ENCODE results near the gene CDYL2.
"Not testable (repeated sequence)": the region's sequence is repeated elsewhere in the genome, so short reads cannot be mapped to it uniquely, and the experiment has no call there.

The CDYL2 gene

DNA sequence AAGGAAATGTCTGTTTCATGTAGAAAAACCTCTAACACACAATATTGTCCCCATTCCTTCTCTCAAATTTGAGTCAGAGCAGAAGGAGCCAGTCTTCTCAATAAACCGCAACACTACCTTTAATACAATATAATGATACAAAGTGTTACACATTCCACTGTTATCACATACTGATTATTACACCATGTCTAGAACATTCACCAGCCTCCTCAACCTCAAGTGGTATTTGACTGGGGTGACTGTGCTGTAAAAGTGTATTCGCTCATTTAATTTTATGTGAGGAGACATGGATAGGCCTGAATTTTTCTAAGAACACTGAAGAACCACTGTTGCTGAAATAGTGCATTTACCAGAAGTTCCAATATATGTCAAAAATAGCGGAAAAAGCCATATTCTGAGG lies 10.3 kb downstream of the CDYL2 start:
- H3K36me3 ChIP-seq (ENCODE audit: control insufficient read depth in 1 of 2, insufficient read depth in 2 of 2, low read length in 2 of 2) = no peaks in the 10 kb centered on the region
- no peak overlapping the region for H3K9ac ChIP-seq (ENCODE audit: low read depth in 1 of 2, low read length in 2 of 2)
- H3K27me3 ChIP-seq (ENCODE audit: control insufficient read depth in 1 of 2, insufficient read depth in 2 of 2, low read length in 2 of 2) = no peaks in the 10 kb centered on the region
- H3K4me3 ChIP-seq (ENCODE audit: low read depth in 1 of 2, low read length in 2 of 2) = no peak overlapping the region
- no peaks in the 10 kb centered on the region for H3K9me3 ChIP-seq (ENCODE audit: control insufficient read depth in 1 of 2, low read length in 2 of 2)
- H3K4me1 ChIP-seq (ENCODE audit: control insufficient read depth in 1 of 2, insufficient read depth in 2 of 2, low read length in 2 of 2) = no peaks in the 10 kb centered on the region
- H3K27ac ChIP-seq (ENCODE audit: low read depth, low read length) = no peak overlapping the region

DNA sequence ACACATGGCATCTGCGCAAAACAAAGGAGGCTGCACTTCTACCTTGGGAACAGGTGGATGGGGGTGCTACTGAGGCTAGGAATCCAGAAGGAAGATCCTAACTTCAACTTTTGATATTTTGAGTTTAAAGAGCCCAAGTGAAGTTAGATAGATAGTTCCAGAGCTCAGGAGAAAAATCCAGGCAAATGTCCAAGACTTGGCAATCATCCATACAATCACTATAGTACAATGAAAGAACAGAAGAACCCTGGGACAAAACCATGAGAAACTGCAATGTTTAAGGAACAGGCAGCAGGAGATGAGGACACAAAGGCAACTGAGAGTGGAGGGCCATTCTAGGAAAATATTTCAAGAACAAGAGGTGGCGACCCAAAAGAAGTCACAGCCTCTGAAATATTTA lies 12.4 kb downstream of the CDYL2 start:
- no peak overlapping the region for H3K27ac ChIP-seq (ENCODE audit: low read depth, low read length)
- no peaks in the 10 kb centered on the region for H3K9me3 ChIP-seq (ENCODE audit: control insufficient read depth in 1 of 2, low read length in 2 of 2)
- no peaks in the 10 kb centered on the region for H3K36me3 ChIP-seq (ENCODE audit: control insufficient read depth in 1 of 2, insufficient read depth in 2 of 2, low read length in 2 of 2)
- H3K9ac ChIP-seq (ENCODE audit: low read depth in 1 of 2, low read length in 2 of 2) = no peak overlapping the region
- no peak overlapping the region for H3K4me3 ChIP-seq (ENCODE audit: low read depth in 1 of 2, low read length in 2 of 2)
- no peaks in the 10 kb centered on the region for H3K4me1 ChIP-seq (ENCODE audit: control insufficient read depth in 1 of 2, insufficient read depth in 2 of 2, low read length in 2 of 2)
- H3K27me3 ChIP-seq (ENCODE audit: control insufficient read depth in 1 of 2, insufficient read depth in 2 of 2, low read length in 2 of 2) = no peaks in the 10 kb centered on the region

DNA sequence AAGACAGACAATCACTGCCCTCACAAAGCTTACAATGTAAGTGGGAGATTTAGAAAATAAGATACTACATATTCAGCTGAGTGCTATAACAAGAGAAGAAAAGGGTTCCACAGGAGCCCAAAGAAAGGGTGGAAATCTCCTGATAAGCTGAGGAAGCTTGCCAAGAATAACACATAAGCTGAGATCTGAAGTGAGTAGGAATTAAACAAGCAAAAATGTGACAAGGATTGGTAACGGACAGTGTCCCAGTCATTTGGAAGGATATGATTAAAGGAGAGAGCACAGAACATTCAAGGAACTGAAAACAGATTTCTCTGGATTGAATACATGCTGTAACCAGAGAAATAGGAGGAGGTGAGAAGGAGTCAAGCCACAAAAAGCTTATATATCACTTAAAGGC lies 13.0 kb downstream of the CDYL2 start:
- Histone ChIP-seq H3K4me3 (ENCODE audit: low read depth in 1 of 2, low read length in 2 of 2) (no peak overlapping the region), H3K27me3 (ENCODE audit: control insufficient read depth in 1 of 2, insufficient read depth in 2 of 2, low read length in 2 of 2) (no peaks in the 10 kb centered on the region), H3K27ac (ENCODE audit: low read depth, low read length) (no peak overlapping the region), H3K9ac (ENCODE audit: low read depth in 1 of 2, low read length in 2 of 2) (no peak overlapping the region), H3K4me1 (ENCODE audit: control insufficient read depth in 1 of 2, insufficient read depth in 2 of 2, low read length in 2 of 2) (no peaks in the 10 kb centered on the region), H3K9me3 (ENCODE audit: control insufficient read depth in 1 of 2, low read length in 2 of 2) (no peaks in the 10 kb centered on the region), H3K36me3 (ENCODE audit: control insufficient read depth in 1 of 2, insufficient read depth in 2 of 2, low read length in 2 of 2) (no peaks in the 10 kb centered on the region)

DNA sequence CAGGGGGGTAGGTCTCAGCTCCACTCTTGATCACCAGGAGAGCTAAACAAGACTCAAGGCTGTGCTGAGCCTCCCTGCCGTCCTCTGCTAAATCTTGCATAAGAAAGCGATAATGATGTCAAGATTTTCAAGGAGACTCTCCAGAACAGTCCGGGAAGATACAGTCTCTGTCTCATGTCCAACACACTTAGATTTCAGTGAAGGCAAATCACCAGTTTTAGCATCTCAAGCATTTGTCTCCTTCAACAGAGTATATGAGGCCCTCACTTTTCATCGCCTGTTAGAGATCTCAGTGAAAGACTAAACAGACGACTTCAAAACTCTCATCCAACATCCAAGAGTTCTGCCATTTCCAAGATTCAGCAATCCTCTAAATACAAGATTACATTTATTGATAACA lies 13.6 kb downstream of the CDYL2 start:
- no peak overlapping the region for H3K27ac ChIP-seq (ENCODE audit: low read depth, low read length)
- no peaks in the 10 kb centered on the region for H3K9me3 ChIP-seq (ENCODE audit: control insufficient read depth in 1 of 2, low read length in 2 of 2)
- H3K9ac ChIP-seq (ENCODE audit: low read depth in 1 of 2, low read length in 2 of 2) = no peak overlapping the region
- H3K36me3 ChIP-seq (ENCODE audit: control insufficient read depth in 1 of 2, insufficient read depth in 2 of 2, low read length in 2 of 2) = no peaks in the 10 kb centered on the region
- H3K27me3 ChIP-seq (ENCODE audit: control insufficient read depth in 1 of 2, insufficient read depth in 2 of 2, low read length in 2 of 2) = no peaks in the 10 kb centered on the region
- no peak overlapping the region for H3K4me3 ChIP-seq (ENCODE audit: low read depth in 1 of 2, low read length in 2 of 2)
- no peaks in the 10 kb centered on the region for H3K4me1 ChIP-seq (ENCODE audit: control insufficient read depth in 1 of 2, insufficient read depth in 2 of 2, low read length in 2 of 2)

DNA sequence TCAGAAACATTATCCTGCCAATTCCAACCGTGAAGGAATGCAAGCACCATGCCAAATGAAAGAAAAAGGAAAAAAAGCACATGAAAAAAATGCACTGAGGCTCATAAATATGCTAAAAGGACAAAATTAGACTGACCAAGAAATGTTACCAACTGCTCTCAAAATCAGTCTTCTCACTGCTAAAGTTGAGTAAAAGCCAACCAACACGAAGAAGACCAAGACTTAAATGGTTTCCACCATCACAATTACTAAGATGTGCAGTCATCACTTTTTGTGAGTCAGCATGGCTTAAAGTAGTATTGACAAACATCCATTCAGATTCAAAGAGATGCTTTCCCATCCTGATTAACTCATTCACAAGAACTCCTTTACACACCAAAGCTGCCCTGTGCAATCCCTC lies 16.4 kb downstream of the CDYL2 start:
- H3K4me1 ChIP-seq (ENCODE audit: control insufficient read depth in 1 of 2, insufficient read depth in 2 of 2, low read length in 2 of 2) = no peaks in the 10 kb centered on the region
- no peak overlapping the region for H3K4me3 ChIP-seq (ENCODE audit: low read depth in 1 of 2, low read length in 2 of 2)
- no peak overlapping the region for H3K27ac ChIP-seq (ENCODE audit: low read depth, low read length)
- peaks cover 4 to 8% of the 10 kb centered on the region in 2 donors for H3K9me3 ChIP-seq (ENCODE audit: control insufficient read depth in 1 of 2, low read length in 2 of 2)
- no peaks in the 10 kb centered on the region for H3K27me3 ChIP-seq (ENCODE audit: control insufficient read depth in 1 of 2, insufficient read depth in 2 of 2, low read length in 2 of 2)
- H3K9ac ChIP-seq (ENCODE audit: low read depth in 1 of 2, low read length in 2 of 2) = no peak overlapping the region
- H3K36me3 ChIP-seq (ENCODE audit: control insufficient read depth in 1 of 2, insufficient read depth in 2 of 2, low read length in 2 of 2) = no peaks in the 10 kb centered on the region

DNA sequence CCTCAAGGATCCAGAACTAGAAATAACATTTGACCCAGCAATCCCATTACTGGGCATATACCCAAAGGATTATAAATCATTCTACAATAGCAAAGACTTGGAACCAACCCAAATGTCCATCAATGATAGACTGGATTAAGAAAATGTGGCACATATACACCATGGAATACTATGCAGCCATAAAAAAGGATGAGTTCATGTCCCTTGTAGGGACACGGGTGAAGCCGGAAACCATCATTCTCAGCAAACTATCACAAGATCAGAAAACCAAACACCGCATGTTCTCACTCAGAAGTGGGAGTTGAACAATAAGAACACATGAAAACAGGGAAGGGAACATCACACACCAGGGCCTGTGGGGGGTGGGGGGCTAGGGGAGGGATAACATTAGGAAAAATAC lies 17.8 kb downstream of the CDYL2 start:
- not testable (repeated sequence) for H3K27ac ChIP-seq (ENCODE audit: low read depth, low read length); H3K27me3 ChIP-seq (ENCODE audit: control insufficient read depth in 1 of 2, insufficient read depth in 2 of 2, low read length in 2 of 2); H3K4me3 ChIP-seq (ENCODE audit: low read depth in 1 of 2, low read length in 2 of 2); H3K9ac ChIP-seq (ENCODE audit: low read depth in 1 of 2, low read length in 2 of 2); H3K4me1 ChIP-seq (ENCODE audit: control insufficient read depth in 1 of 2, insufficient read depth in 2 of 2, low read length in 2 of 2); H3K36me3 ChIP-seq (ENCODE audit: control insufficient read depth in 1 of 2, insufficient read depth in 2 of 2, low read length in 2 of 2)
- peaks cover 4 to 13% of the 10 kb centered on the region in 2 donors for H3K9me3 ChIP-seq (ENCODE audit: control insufficient read depth in 1 of 2, low read length in 2 of 2)

DNA sequence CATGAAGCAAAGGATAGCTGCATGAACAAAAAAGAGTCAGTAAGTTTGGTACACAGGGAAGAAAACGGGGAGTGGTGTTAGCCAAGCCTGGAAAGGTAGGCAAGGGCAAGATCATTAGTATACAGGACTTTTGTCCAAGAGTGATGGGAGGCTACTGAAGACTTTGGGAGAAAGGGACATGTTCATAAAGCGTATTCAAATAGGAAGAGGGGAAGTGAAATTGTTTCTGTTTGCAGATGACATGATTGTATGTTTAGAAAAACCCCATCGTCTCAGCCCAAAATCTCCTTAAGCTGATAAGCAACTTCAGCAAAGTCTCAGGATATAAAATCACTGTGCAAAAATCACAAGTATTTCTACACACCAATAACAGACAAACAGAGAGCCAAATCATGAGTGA lies 19.4 kb downstream of the CDYL2 start:
- Histone ChIP-seq H3K36me3 (ENCODE audit: control insufficient read depth in 1 of 2, insufficient read depth in 2 of 2, low read length in 2 of 2) (no peaks in the 10 kb centered on the region), H3K9me3 (ENCODE audit: control insufficient read depth in 1 of 2, low read length in 2 of 2) (peaks cover 4 to 16% of the 10 kb centered on the region in 2 donors), H3K4me1 (ENCODE audit: control insufficient read depth in 1 of 2, insufficient read depth in 2 of 2, low read length in 2 of 2) (no peaks in the 10 kb centered on the region), H3K9ac (ENCODE audit: low read depth in 1 of 2, low read length in 2 of 2) (no peak overlapping the region), H3K27ac (ENCODE audit: low read depth, low read length) (no peak overlapping the region), H3K27me3 (ENCODE audit: control insufficient read depth in 1 of 2, insufficient read depth in 2 of 2, low read length in 2 of 2) (no peaks in the 10 kb centered on the region), H3K4me3 (ENCODE audit: low read depth in 1 of 2, low read length in 2 of 2) (no peak overlapping the region)

DNA sequence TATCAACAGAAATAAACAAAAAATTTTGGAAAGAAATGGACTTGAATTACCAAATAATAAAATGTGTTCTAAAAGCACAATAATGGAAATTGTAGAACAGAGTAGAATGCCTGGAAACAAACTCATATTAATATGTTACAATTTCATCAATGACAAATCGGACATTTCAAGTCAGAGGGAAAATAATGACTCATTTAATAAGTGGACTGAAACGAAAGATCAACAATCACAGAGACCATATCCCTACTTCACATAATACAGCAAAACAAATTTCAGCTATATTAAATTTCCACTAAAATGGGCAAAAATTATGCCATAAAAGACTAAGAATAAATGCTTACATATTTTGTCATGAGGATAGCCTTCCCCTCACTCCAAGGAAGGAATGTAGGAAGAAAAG lies 25.7 kb downstream of the CDYL2 start:
- H3K9me3 ChIP-seq (ENCODE audit: control insufficient read depth in 1 of 2, low read length in 2 of 2) = peaks cover 0 to 15% of the 10 kb centered on the region in 2 donors
- no peak overlapping the region for H3K4me3 ChIP-seq (ENCODE audit: low read depth in 1 of 2, low read length in 2 of 2)
- no peak overlapping the region for H3K9ac ChIP-seq (ENCODE audit: low read depth in 1 of 2, low read length in 2 of 2)
- no peak overlapping the region for H3K27ac ChIP-seq (ENCODE audit: low read depth, low read length)
- no peaks in the 10 kb centered on the region for H3K4me1 ChIP-seq (ENCODE audit: control insufficient read depth in 1 of 2, insufficient read depth in 2 of 2, low read length in 2 of 2)
- H3K36me3 ChIP-seq (ENCODE audit: control insufficient read depth in 1 of 2, insufficient read depth in 2 of 2, low read length in 2 of 2) = no peaks in the 10 kb centered on the region
- no peaks in the 10 kb centered on the region for H3K27me3 ChIP-seq (ENCODE audit: control insufficient read depth in 1 of 2, insufficient read depth in 2 of 2, low read length in 2 of 2)

DNA sequence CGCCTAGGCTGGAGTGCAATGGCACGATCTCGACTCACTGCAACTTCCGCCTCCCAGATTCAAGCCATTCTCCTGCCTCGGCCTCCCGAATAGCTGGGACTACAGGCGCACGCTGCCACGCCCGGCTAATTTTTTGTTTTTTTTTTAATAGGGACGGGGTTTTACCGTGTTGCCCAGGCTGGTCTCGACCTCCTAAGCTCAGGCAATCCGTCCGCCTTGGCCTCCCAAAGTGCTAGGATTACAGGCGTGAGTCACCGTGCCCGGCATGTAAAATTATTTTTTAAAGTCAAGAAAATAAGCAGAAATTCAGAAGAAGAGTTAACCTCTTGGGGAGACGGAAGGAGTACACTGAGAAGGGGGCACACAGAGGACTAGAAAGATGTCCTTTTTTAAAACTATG lies 27.5 kb downstream of the CDYL2 start:
- H3K9me3 ChIP-seq (ENCODE audit: control insufficient read depth in 1 of 2, low read length in 2 of 2) = peaks cover 0 to 3% of the 10 kb centered on the region in 2 donors
- H3K4me3 ChIP-seq (ENCODE audit: low read depth in 1 of 2, low read length in 2 of 2) = no peak overlapping the region
- H3K36me3 ChIP-seq (ENCODE audit: control insufficient read depth in 1 of 2, insufficient read depth in 2 of 2, low read length in 2 of 2) = no peaks in the 10 kb centered on the region
- no peaks in the 10 kb centered on the region for H3K4me1 ChIP-seq (ENCODE audit: control insufficient read depth in 1 of 2, insufficient read depth in 2 of 2, low read length in 2 of 2)
- H3K27me3 ChIP-seq (ENCODE audit: control insufficient read depth in 1 of 2, insufficient read depth in 2 of 2, low read length in 2 of 2) = no peaks in the 10 kb centered on the region
- no peak overlapping the region for H3K27ac ChIP-seq (ENCODE audit: low read depth, low read length)
- no peak overlapping the region for H3K9ac ChIP-seq (ENCODE audit: low read depth in 1 of 2, low read length in 2 of 2)

DNA sequence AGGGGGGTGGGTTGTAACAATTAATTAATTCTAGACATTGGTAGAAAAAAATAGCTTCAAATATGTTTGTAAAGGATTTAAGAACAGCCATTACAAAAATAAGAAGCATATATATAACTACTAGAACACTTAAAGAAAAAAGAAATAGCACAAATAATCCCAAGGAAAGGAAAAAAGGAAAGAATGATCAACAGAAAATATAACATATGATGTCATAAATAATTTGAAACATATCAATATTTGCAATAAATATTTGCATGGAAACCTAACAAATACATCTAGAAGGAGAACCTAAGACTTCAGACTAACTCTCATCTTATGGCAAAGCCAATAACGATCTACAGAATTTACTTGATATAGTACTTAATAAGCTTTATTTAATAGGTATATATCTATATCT lies 28.9 kb downstream of the CDYL2 start:
- Histone ChIP-seq H3K27me3 (ENCODE audit: control insufficient read depth in 1 of 2, insufficient read depth in 2 of 2, low read length in 2 of 2) (no peaks in the 10 kb centered on the region), H3K9ac (ENCODE audit: low read depth in 1 of 2, low read length in 2 of 2) (no peak overlapping the region), H3K4me3 (ENCODE audit: low read depth in 1 of 2, low read length in 2 of 2) (no peak overlapping the region), H3K36me3 (ENCODE audit: control insufficient read depth in 1 of 2, insufficient read depth in 2 of 2, low read length in 2 of 2) (no peaks in the 10 kb centered on the region), H3K27ac (ENCODE audit: low read depth, low read length) (no peak overlapping the region), H3K9me3 (ENCODE audit: control insufficient read depth in 1 of 2, low read length in 2 of 2) (peaks cover 3 to 6% of the 10 kb centered on the region in 2 donors), H3K4me1 (ENCODE audit: control insufficient read depth in 1 of 2, insufficient read depth in 2 of 2, low read length in 2 of 2) (no peaks in the 10 kb centered on the region)

DNA sequence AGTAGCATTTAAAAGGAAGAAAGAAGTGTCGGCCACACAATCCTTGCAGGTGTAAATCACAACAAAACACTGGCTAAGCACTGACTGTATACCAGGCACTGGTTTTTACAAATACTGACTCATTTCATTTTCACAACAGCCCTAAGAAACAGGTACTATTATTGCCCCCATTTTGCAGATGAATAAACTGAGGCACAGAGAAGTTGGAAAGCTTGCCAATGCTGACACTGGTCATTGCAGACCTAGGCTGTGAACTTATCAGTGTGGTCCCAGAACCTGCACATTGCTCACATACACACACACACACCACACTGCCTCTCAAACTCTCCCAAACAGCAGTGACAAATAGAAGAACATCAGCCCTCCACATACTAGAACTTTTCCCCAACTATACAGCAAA lies 37.6 kb downstream of the CDYL2 start:
- no peak overlapping the region for H3K9ac ChIP-seq (ENCODE audit: low read depth in 1 of 2, low read length in 2 of 2)
- no peaks in the 10 kb centered on the region for H3K4me1 ChIP-seq (ENCODE audit: control insufficient read depth in 1 of 2, insufficient read depth in 2 of 2, low read length in 2 of 2)
- peaks cover 6 to 19% of the 10 kb centered on the region in 2 donors for H3K9me3 ChIP-seq (ENCODE audit: control insufficient read depth in 1 of 2, low read length in 2 of 2)
- H3K36me3 ChIP-seq (ENCODE audit: control insufficient read depth in 1 of 2, insufficient read depth in 2 of 2, low read length in 2 of 2) = no peaks in the 10 kb centered on the region
- no peak overlapping the region for H3K4me3 ChIP-seq (ENCODE audit: low read depth in 1 of 2, low read length in 2 of 2)
- H3K27me3 ChIP-seq (ENCODE audit: control insufficient read depth in 1 of 2, insufficient read depth in 2 of 2, low read length in 2 of 2) = no peaks in the 10 kb centered on the region
- no peak overlapping the region for H3K27ac ChIP-seq (ENCODE audit: low read depth, low read length)
